MCF 10A (cell line): ENCODE measurements around the gene SCG3. TPM values are rescaled to one million over a fixed set of nuclear protein-coding genes. Genes with fewer than 3 reads are reported as not detected.

Experiments
- BruUV-seq: library from RNA; stranded (reverse); fragments of 400-500 nt; replicated peaks from 2 replicates; lab custom pipeline; 2021; lab: Mats Ljungman, UMichigan
- CTCF ChIA-PET: fragments of 300-600 bp; sonication (Branson Sonifier 250); formaldehyde crosslinking; extraction: SDS; loops from one replicate; lab custom pipeline; 2021; ENCODE audit warnings: antibody characterized with exemption, inconsistent platforms; lab: Yijun Ruan, JAX
- POLR2A ChIA-PET: fragments of 300-600, 350-650 bp; sonication (Branson Sonifier 250); formaldehyde crosslinking; extraction: SDS; loops from one replicate; lab custom pipeline; 2020; ENCODE audit warnings: antibody characterized with exemption, inconsistent platforms; lab: Yijun Ruan, JAX
- DNase-seq: peaks from one replicate; pipeline ENCODE4 v3.0.0-alpha.2; 2018; ENCODE audit not compliant: unreplicated experiment
- H3K27ac Mint-ChIP-seq: one replicate; pipeline ENCODE4 v1.8.0; 2022; ENCODE audit warnings: mild to moderate bottlenecking, low read depth, mixed read lengths; ENCODE audit not compliant: unreplicated experiment
- H3K27me3 Mint-ChIP-seq: one replicate; pipeline ENCODE4 v1.8.0; 2022; ENCODE audit warnings: mixed read lengths; ENCODE audit not compliant: insufficient read depth, unreplicated experiment
- H3K36me3 Mint-ChIP-seq: one replicate; pipeline ENCODE4 v1.8.0; 2022; ENCODE audit warnings: mild to moderate bottlenecking, moderate library complexity, mixed read lengths; ENCODE audit not compliant: insufficient read depth, unreplicated experiment
- H3K4me1 Mint-ChIP-seq: one replicate; pipeline ENCODE4 v1.8.0; 2022; ENCODE audit warnings: mixed read lengths; ENCODE audit not compliant: insufficient read depth, unreplicated experiment
- H3K4me3 Mint-ChIP-seq: one replicate; pipeline ENCODE4 v1.8.0; 2022; ENCODE audit warnings: mild to moderate bottlenecking, moderate library complexity, mixed read lengths; ENCODE audit not compliant: unreplicated experiment
- H3K9me3 Mint-ChIP-seq: one replicate; pipeline ENCODE4 v1.8.0; 2022; ENCODE audit warnings: mixed read lengths; ENCODE audit not compliant: unreplicated experiment
- intact Hi-C: fragments of 100-400 bp; cut with micrococcal nuclease; formaldehyde crosslinking; loops from 2 replicates; pipeline ENCODE4 v1.14.1; 2022
- total RNA-seq: library from RNA; stranded (reverse); gene quantifications from 2 replicates; pipeline ENCODE4 v1.2.3, GENCODE V29; 2022
- TF ChIP-seq, protein P1 (sequence below): fragments of 200-600 bp; IDR thresholded peaks from one replicate; pipeline ENCODE4 v1.8.0; 2022; ENCODE audit warnings: antibody characterized with exemption, mild to moderate bottlenecking; ENCODE audit not compliant: unreplicated experiment

SCG3 gene
- total RNA-seq, 1 experiment from 2014 or later, result not detected

DNA sequence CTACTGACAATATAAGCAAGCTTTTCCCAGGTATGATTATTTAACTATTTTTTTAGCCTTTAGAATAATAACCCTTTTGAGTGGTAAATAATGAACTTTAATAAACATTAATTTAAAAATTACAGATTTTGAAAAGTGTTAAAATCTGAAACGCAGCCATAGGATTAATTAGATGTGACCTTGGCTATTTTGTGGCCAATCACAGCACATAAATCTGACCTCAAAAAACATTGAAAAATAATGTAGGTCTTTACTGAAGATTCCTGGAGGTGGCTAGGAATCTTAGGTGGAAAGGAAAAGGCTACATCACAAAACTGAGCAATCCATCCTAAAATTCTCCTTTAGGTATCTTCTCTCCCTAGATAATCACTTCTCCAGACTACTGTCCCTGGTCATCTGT is 18.1 kb downstream of the SCG3 start:
- no peaks in the 10 kb centered on the region for H3K36me3 Mint-ChIP-seq
- H3K4me3 Mint-ChIP-seq, result no peak overlapping the region
- H3K27ac Mint-ChIP-seq, result no peak overlapping the region
- H3K4me1 Mint-ChIP-seq, result no peaks in the 10 kb centered on the region
- TF ChIP-seq, protein P1, sequence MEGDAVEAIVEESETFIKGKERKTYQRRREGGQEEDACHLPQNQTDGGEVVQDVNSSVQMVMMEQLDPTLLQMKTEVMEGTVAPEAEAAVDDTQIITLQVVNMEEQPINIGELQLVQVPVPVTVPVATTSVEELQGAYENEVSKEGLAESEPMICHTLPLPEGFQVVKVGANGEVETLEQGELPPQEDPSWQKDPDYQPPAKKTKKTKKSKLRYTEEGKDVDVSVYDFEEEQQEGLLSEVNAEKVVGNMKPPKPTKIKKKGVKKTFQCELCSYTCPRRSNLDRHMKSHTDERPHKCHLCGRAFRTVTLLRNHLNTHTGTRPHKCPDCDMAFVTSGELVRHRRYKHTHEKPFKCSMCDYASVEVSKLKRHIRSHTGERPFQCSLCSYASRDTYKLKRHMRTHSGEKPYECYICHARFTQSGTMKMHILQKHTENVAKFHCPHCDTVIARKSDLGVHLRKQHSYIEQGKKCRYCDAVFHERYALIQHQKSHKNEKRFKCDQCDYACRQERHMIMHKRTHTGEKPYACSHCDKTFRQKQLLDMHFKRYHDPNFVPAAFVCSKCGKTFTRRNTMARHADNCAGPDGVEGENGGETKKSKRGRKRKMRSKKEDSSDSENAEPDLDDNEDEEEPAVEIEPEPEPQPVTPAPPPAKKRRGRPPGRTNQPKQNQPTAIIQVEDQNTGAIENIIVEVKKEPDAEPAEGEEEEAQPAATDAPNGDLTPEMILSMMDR, result no peak
- BruUV-seq, result no TSS peak
- H3K27me3 Mint-ChIP-seq, result peaks cover 36% of the 10 kb centered on the region
- intact Hi-C loops, result no loop called here
- no peaks in the 10 kb centered on the region for H3K9me3 Mint-ChIP-seq
- POLR2A ChIA-PET, result interaction anchor here (0.7 kb wide), 1 partner anchor 11 kb away, joined by 3 read pairs; no protein-coding TSS in a partner anchor
- DNase-seq, result no peak
- CTCF ChIA-PET, result interaction anchor here (1.6 kb wide), 1 partner anchor 9 kb away, joined by 3 read pairs; no protein-coding TSS in a partner anchor

DNA sequence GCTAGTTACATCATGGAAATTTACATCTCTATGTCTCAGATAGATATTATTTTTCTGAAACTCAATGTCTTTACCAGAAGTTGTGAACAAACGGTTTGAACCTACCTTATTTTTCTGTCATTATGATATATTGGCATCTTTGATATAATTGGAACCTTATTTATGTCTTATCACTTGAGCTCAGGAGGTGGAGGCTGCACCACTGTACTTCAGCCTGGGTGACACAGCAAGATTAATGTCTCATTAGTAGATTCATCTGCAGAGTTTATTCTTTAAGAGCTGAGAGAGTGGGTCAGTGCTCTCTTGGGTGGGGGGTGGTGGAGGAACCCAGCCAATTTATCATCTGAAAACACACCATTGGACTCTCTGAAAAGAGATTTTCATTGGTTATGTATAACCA is 21.4 kb downstream of the SCG3 start:
- BruUV-seq, result no TSS peak
- intact Hi-C loops, result no loop called here
- Mint-ChIP-seq H3K27ac (no peak overlapping the region), H3K4me3 (no peak overlapping the region), H3K27me3 (peaks cover 36% of the 10 kb centered on the region), H3K4me1 (no peaks in the 10 kb centered on the region), H3K36me3 (peaks cover 5% of the 10 kb centered on the region), H3K9me3 (no peaks in the 10 kb centered on the region)
- POLR2A ChIA-PET, result interaction anchor here (0.5 kb wide), 1 partner anchor 219 kb away, joined by 3 read pairs; no protein-coding TSS in a partner anchor
- DNase-seq, result no peak
- CTCF ChIA-PET, result no interaction called here
- TF ChIP-seq, protein P1, result no peak

DNA sequence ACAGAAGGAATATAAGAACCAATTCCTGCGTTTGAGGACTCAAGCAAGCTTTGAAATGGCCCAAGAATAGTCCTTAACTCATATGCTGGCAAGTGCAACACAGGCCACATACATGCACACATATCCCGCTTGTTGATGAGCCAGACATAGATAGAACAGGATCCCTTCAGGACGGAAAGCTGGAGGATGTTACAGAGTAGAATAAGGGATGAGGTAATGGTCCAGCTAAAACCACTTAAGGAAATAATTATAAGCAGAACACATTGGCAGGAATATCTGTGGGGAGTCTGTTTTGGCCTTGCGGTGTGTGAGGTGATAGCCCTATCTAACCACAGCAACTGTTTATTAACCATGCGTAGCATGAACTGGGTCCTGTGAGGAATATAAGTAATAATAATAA is 25.0 kb downstream of the SCG3 start:
- no TSS peak for BruUV-seq
- TF ChIP-seq, protein P1, result no peak
- intact Hi-C loops, result no loop called here

DNA sequence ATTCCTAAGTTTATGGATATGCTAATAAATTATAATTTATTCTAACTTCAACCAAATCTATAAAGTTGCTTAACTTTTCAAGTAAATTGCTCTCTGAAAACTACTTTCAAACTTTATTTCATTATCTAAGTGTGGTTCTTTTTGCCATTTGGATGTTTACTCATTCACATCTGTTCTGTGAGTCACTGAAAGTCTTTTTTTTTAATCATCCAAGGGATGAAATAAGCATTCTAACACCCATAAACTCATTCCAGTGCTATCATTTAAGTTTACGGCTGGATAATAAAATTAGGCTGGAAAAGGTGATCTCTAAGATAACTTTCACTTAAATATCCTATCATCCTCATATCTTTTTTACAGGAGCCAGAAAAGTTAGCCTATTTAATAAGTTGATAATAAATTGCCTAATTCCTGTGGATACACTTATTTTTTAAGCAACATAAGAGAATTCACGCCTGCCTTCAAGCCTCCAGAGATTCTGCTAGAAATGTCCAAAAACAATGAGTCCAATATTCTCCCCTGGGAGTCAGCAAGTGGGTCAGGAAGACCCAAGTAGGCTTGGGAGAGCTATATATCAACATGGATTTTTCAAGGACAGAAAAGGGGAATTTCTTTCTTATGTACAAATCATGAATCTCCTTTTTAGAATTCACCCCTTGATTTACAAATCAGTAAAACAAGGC is 25.8 kb downstream of the SCG3 start:
- BruUV-seq, result no TSS peak
- intact Hi-C loops, result no loop called here
- Mint-ChIP-seq H3K9me3 (no peaks in the 10 kb centered on the region), H3K27ac (no peak overlapping the region), H3K4me1 (no peaks in the 10 kb centered on the region), H3K4me3 (no peak overlapping the region), H3K36me3 (peaks cover 5% of the 10 kb centered on the region), H3K27me3 (no peaks in the 10 kb centered on the region)
- CTCF ChIA-PET, result interaction anchor here (0.5 to 1.1 kb wide), 2 partner anchors 18 to 44 kb away, joined by 3 read pairs; no protein-coding TSS in a partner anchor
- POLR2A ChIA-PET, result interaction anchor here (1.3 kb wide), 1 partner anchor 27 kb away, joined by 3 read pairs; no protein-coding TSS in a partner anchor
- TF ChIP-seq, protein P1, result no peak
- DNase-seq, result no peak

More for the DNA sequence above, 25.0 kb downstream of the SCG3 start:
- DNase-seq, result no peak
- ChIA-PET CTCF (interaction anchor here (0.5 to 1.0 kb wide), 2 partner anchors 17 to 56 kb away, joined by 3 read pairs; no protein-coding TSS in a partner anchor), POLR2A (no interaction called here)
- Mint-ChIP-seq H3K4me1 (no peaks in the 10 kb centered on the region), H3K9me3 (no peaks in the 10 kb centered on the region), H3K27me3 (peaks cover 3% of the 10 kb centered on the region), H3K27ac (no peak overlapping the region), H3K36me3 (peaks cover 5% of the 10 kb centered on the region), H3K4me3 (no peak overlapping the region)
